AG09309 (cell line): ENCODE results near the gene GNAZ.
A peak's percentile ranks its signal among the peaks of the same experiment; 100 is the strongest.
"Not testable (repeated sequence)": the region's sequence is repeated elsewhere in the genome, so short reads cannot be mapped to it uniquely, and the experiment has no call there.

Experiments used
- DNase-seq: peaks from one replicate; pipeline ENCODE4 v3.0.0-alpha.2; 2010; ENCODE audit warnings: low read depth
- H3K4me3 ChIP-seq: 2 replicates; pipeline ENCODE4 v1.5.1; 2011; ENCODE audit warnings: mild to moderate bottlenecking, low read depth, low read length, moderate library complexity; ENCODE audit not compliant: control insufficient read depth
- TF ChIP-seq, protein P1 (sequence below): IDR thresholded peaks from 2 replicates; pipeline ENCODE4 v1.5.1; 2011; ENCODE audit warnings: mild to moderate bottlenecking, low read depth, low read length, inconsistent platforms; ENCODE audit not compliant: insufficient read depth, control insufficient read depth; ENCODE audit errors: missing control alignments

GNAZ gene

DNA sequence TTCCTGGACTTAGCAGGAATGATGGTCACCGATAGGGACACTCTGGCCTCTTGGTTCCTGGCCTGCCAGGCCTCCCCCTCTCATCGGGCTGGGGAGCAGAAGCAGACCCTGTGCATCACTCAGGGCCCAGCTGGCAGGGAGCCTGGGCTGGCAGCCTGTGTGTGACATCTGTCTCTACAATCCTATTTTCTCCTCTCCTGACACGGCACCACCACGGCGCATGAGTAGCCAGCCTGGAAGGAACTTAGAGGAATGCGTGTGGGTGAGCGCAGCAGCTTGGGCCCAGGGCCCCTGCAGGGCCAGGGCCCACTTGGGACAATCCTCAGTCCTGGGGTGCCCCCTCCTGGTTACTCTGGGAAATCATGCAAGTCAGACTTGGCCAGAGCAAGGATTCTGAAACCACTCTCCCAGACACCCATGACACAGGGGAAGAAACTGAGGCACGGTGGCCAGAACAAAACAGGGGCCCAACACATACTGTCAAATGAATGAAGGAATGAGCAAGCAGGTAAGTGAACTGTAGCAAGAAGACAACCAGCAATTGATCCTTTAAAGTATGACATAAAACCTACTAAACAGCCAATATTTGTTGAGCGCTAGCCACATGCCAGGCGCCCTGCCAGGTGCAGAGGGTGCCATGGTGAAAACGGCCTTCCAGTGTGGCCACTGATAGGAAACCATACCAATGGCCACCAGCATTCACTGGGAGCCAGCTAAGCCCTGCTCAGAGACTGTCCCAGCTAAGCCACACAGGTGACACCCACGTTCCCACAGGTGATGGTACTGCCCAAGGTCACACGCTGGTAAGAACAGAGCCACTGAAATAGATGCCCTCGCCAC is 58.2 kb downstream of the GNAZ start:
- H3K4me3 ChIP-seq = no peak overlapping the region
- DNase-seq = peak; percentile 62
- TF ChIP-seq, protein P1, sequence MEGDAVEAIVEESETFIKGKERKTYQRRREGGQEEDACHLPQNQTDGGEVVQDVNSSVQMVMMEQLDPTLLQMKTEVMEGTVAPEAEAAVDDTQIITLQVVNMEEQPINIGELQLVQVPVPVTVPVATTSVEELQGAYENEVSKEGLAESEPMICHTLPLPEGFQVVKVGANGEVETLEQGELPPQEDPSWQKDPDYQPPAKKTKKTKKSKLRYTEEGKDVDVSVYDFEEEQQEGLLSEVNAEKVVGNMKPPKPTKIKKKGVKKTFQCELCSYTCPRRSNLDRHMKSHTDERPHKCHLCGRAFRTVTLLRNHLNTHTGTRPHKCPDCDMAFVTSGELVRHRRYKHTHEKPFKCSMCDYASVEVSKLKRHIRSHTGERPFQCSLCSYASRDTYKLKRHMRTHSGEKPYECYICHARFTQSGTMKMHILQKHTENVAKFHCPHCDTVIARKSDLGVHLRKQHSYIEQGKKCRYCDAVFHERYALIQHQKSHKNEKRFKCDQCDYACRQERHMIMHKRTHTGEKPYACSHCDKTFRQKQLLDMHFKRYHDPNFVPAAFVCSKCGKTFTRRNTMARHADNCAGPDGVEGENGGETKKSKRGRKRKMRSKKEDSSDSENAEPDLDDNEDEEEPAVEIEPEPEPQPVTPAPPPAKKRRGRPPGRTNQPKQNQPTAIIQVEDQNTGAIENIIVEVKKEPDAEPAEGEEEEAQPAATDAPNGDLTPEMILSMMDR = peak; percentile 78

GRCh38 chr22:23129149-23129548 is 58.8 kb downstream of the GNAZ start:
- DNase-seq = no peak
- TF ChIP-seq, protein P1 = no peak
- H3K4me3 ChIP-seq = no peak overlapping the region

DNA sequence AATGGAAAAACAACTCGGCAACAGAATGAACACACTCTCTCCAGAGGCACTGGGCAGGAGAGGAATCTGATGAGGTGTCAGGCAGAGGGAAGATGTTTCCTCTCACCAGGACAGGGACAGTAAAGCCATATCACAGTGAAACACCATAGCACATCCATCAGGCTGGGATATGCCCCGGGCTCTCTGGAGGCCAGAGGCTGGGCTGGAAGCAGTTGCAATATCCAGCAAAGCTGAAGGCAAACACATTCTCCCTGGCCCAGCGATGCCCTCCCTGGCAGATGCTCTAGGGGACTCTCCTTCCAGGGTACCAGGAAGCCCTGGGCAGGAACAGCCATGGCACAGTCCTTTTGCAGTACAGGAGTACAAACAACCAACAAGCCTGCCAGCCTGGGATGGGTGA is 60.4 kb downstream of the GNAZ start:
- H3K4me3 ChIP-seq = no peak overlapping the region
- TF ChIP-seq, protein P1 = no peak
- DNase-seq = no peak

- no peak overlapping the region for H3K4me3 ChIP-seq
- TF ChIP-seq, protein P1 = no peak
- no peak for DNase-seq
These were observed 61.6 kb downstream of the GNAZ start for GRCh38 chr22:23131931-23132330.

- no peak for DNase-seq
- TF ChIP-seq, protein P1 = no peak
- no peak overlapping the region for H3K4me3 ChIP-seq
These were observed 62.2 kb downstream of the GNAZ start for GRCh38 chr22:23132376-23133091.

GRCh38 chr22:23133922-23134321 is 63.6 kb downstream of the GNAZ start:
- H3K4me3 ChIP-seq = no peak overlapping the region
- TF ChIP-seq, protein P1 = no peak
- DNase-seq = no peak

GRCh38 chr22:23136991-23137390 is 66.7 kb downstream of the GNAZ start:
- DNase-seq, H3K4me3 ChIP-seq: not testable (repeated sequence)
